ENCODE measurements around the gene IARS2.

DNA sequence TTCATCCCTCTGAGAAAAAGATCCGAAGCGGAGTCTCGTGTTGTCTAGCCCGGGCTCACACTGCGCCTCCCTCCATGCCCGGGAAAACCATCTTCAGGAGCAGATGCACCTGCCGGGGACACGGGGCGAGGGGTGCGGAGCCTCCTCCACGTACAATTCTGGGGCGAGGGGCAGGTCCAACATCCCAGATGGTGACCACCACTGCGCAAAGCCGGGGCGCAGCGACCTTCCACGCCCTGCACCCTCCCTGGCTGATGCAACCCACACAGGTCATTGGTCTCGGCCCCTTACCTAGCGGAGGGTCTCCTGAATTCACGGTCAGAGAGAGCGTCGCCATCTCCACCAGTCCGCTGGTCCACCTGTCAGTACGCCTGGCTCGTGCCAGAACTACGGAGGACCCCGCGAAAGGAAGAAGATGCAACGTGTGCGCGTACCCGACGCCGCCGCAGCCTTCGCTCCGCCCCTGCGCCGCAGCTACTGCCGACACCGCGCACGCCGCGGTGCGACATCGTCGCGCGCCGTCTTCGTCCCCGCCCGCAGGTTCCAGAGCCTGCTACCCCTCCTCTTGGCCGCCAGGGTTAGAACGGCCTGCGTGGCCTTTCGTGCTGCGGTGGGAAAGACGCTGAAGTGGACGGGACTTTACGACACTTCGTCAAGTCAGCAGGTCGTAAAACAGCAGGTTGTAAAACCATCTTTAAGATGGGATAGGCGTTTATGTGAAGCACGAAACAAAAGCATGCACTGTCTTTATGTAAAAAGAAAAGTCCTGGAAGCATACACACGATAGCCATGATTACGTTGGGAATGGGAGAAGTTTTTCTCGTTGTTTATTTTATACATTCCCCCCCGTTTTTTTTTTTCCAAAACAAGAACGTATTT, 47.6 kb upstream of the IARS2 start, which contains the start of gene EPRS1:
- TF ChIP-seq GATA2 (IDR thresholded peaks at IDR 0.05; ENCODE audit: low read depth, low read length) (no peak), GATA3 (IDR thresholded peaks at IDR 0.05; ENCODE audit: low read depth, low read length) (no peak)

All from SH-SY5Y (cell line).